Measurements from ENCODE around the gene PAK6.

PAK6 gene

DNA sequence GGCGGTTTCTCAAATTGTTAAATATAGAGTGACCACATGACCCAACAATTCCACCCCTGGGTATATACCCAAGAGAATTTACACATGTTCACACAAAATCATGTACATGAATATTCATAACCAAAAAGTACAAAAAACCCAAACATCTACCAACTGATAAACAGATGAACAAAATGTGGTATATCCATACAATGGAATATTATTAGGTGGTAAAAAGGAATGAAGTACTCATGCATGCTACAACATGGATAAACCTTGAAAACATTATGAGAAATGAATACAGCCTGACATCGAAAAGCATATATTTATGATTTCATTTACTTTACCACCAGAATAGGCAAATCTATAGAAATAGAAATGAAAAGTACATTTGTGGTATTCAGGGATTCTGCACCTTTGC, 61.5 kb downstream of the PAK6 start:
- no peak for DNase-seq (ENCODE audit: extremely low read depth, low read depth)
- no peak for TF ChIP-seq CTCF (IDR thresholded peaks at IDR 0.05; ENCODE audit: low read depth, low read length)

GRCh38 chr15:40300771-40301170, 61.9 kb downstream of the PAK6 start:
- DNase-seq (ENCODE audit: extremely low read depth, low read depth): no peak
- no peak for TF ChIP-seq CTCF (IDR thresholded peaks at IDR 0.05; ENCODE audit: low read depth, low read length)

GRCh38 chr15:40301467-40302179, 62.8 kb downstream of the PAK6 start:
- DNase-seq (ENCODE audit: extremely low read depth, low read depth): no peak
- TF ChIP-seq CTCF (IDR thresholded peaks at IDR 0.05; ENCODE audit: low read depth, low read length): no peak

GRCh38 chr15:40302288-40302886, 63.5 kb downstream of the PAK6 start:
- DNase-seq (ENCODE audit: extremely low read depth, low read depth): no peak
- no peak for TF ChIP-seq CTCF (IDR thresholded peaks at IDR 0.05; ENCODE audit: low read depth, low read length)

DNA sequence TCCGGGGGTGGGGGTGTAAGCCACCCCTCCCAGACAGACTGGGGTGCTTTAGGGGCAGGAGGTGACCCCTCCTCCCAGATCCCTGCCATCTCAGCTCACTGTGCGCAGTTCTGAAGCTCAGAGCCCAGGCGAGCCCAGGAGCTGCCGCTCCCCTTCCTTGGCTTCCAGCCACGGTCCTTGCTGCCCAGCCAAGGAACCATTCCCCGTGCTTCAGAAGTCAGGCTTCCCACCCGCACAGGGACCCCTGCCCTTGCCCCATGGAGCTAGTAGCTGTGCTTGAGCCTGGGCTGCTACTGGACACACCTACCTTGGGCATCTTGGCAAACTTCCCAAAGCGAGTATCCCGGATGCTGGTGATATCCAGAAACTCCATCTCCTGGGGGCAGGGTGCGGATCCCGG, 64.1 kb downstream of the PAK6 start:
- DNase-seq (ENCODE audit: extremely low read depth, low read depth): no peak
- TF ChIP-seq CTCF (IDR thresholded peaks at IDR 0.05; ENCODE audit: low read depth, low read length): no peak

GRCh38 chr15:40303576-40303975, 64.7 kb downstream of the PAK6 start:
- DNase-seq (ENCODE audit: extremely low read depth, low read depth): no peak
- TF ChIP-seq CTCF (IDR thresholded peaks at IDR 0.05; ENCODE audit: low read depth, low read length): no peak

GRCh38 chr15:40305281-40305680, 66.4 kb downstream of the PAK6 start:
- TF ChIP-seq CTCF (IDR thresholded peaks at IDR 0.05; ENCODE audit: low read depth, low read length): no peak
- no peak for DNase-seq (ENCODE audit: extremely low read depth, low read depth)
